ENCODE measurements around the gene KIAA0319L.

GRCh38 chr1:35454616-35455015 is 102.6 kb downstream of the KIAA0319L start:
- TF ChIP-seq CTCF (IDR thresholded peaks at IDR 0.05) (no peak), POLR2A (IDR thresholded peaks at IDR 0.05; ENCODE audit: low read depth) (no peak), EP300 (IDR thresholded peaks at IDR 0.05) (no peak), POLR2AphosphoS5 (IDR thresholded peaks at IDR 0.05) (no peak)

All from esophagus muscularis mucosa (tissue), 4 donors.